Measurements from ENCODE around the gene SFXN1. TPM values are rescaled to one million over a fixed set of nuclear protein-coding genes. Genes with fewer than 3 reads are reported as not detected.
"Not testable (repeated sequence)": the region's sequence is repeated elsewhere in the genome, so short reads cannot be mapped to it uniquely, and the experiment has no call there.

Gene SFXN1
- total RNA-seq, 1 donor from 2014 or later, result 89.4 TPM

GRCh38 chr5:175447571-175447970 is 30.8 kb upstream of the SFXN1 start:
- Mint-ChIP-seq H3K9me3 (ENCODE audit: unreplicated experiment) (no peaks in the 10 kb centered on the region), H3K27me3 (ENCODE audit: low read depth, unreplicated experiment) (peaks cover 50% of the 10 kb centered on the region), H3K36me3 (ENCODE audit: low read depth, unreplicated experiment) (peaks cover 2% of the 10 kb centered on the region), H3K4me1 (ENCODE audit: low read depth, unreplicated experiment) (no peaks in the 10 kb centered on the region), H3K4me3 (ENCODE audit: unreplicated experiment) (no peak overlapping the region), H3K27ac (ENCODE audit: unreplicated experiment) (no peak overlapping the region)
- Histone ChIP-seq H3K9ac (ENCODE audit: low read length) (no peak overlapping the region), H3K4me3 (ENCODE audit: insufficient read depth, low read depth, low read length) (no peak overlapping the region), H4K20me1 (ENCODE audit: insufficient read depth, low read length) (no peaks in the 10 kb centered on the region), H3K27me3 (ENCODE audit: insufficient read depth, low read length) (peaks cover 40% of the 10 kb centered on the region), H3K9me3 (ENCODE audit: insufficient read depth, low read depth, low read length) (no peaks in the 10 kb centered on the region), H3K36me3 (ENCODE audit: insufficient read depth, low read length) (no peaks in the 10 kb centered on the region), H3K4me1 (ENCODE audit: insufficient read depth, low read length) (peaks cover 4% of the 10 kb centered on the region), H3K4me2 (ENCODE audit: low read length) (no peak overlapping the region), H3K27ac (ENCODE audit: low read depth, low read length) (no peak overlapping the region), H2AFZ (ENCODE audit: low read depth, low read length) (no peak overlapping the region), H3K79me2 (ENCODE audit: insufficient read depth, low read length) (no peaks in the 10 kb centered on the region)
- FAIRE-seq (no peak), DNase-seq (ENCODE audit: low read depth) (no peak)
- TF ChIP-seq EZH2 (IDR thresholded peaks at IDR 0.05; ENCODE audit: insufficient read depth, low read length) (no peak), CTCF (IDR thresholded peaks at IDR 0.05; ENCODE audit: insufficient read depth, low read depth, low read length) (no peak)

GRCh38 chr5:175448276-175448675 is 30.1 kb upstream of the SFXN1 start:
- H4K20me1 ChIP-seq (ENCODE audit: insufficient read depth, low read length), result no peaks in the 10 kb centered on the region
- no peak overlapping the region for H3K9ac ChIP-seq (ENCODE audit: low read length)
- no peaks in the 10 kb centered on the region for H3K79me2 ChIP-seq (ENCODE audit: insufficient read depth, low read length)
- H3K4me1 Mint-ChIP-seq (ENCODE audit: low read depth, unreplicated experiment), result no peaks in the 10 kb centered on the region
- DNase-seq (ENCODE audit: low read depth) (no peak), FAIRE-seq (no peak)
- peaks cover 4% of the 10 kb centered on the region for H3K4me1 ChIP-seq (ENCODE audit: insufficient read depth, low read length)
- H3K36me3 Mint-ChIP-seq (ENCODE audit: low read depth, unreplicated experiment), result no peaks in the 10 kb centered on the region
- H3K4me2 ChIP-seq (ENCODE audit: low read length), result no peak overlapping the region
- H3K9me3 ChIP-seq (ENCODE audit: insufficient read depth, low read depth, low read length), result no peaks in the 10 kb centered on the region
- peaks cover 49% of the 10 kb centered on the region for H3K27me3 Mint-ChIP-seq (ENCODE audit: low read depth, unreplicated experiment)
- no peaks in the 10 kb centered on the region for H3K36me3 ChIP-seq (ENCODE audit: insufficient read depth, low read length)
- H3K27ac ChIP-seq (ENCODE audit: low read depth, low read length), result no peak overlapping the region
- H3K9me3 Mint-ChIP-seq (ENCODE audit: unreplicated experiment), result no peaks in the 10 kb centered on the region
- H3K4me3 Mint-ChIP-seq (ENCODE audit: unreplicated experiment), result no peak overlapping the region
- H3K27me3 ChIP-seq (ENCODE audit: insufficient read depth, low read length), result peaks cover 38% of the 10 kb centered on the region
- no peak for TF ChIP-seq EZH2 (IDR thresholded peaks at IDR 0.05; ENCODE audit: insufficient read depth, low read length)
- TF ChIP-seq CTCF (IDR thresholded peaks at IDR 0.05; ENCODE audit: insufficient read depth, low read depth, low read length), result no peak
- no peak overlapping the region for H3K4me3 ChIP-seq (ENCODE audit: insufficient read depth, low read depth, low read length)
- H2AFZ ChIP-seq (ENCODE audit: low read depth, low read length), result no peak overlapping the region
- no peak overlapping the region for H3K27ac Mint-ChIP-seq (ENCODE audit: unreplicated experiment)

- no peaks in the 10 kb centered on the region for H3K4me1 Mint-ChIP-seq (ENCODE audit: low read depth, unreplicated experiment)
- H3K27ac Mint-ChIP-seq (ENCODE audit: unreplicated experiment), result no peak overlapping the region
- H3K36me3 ChIP-seq (ENCODE audit: insufficient read depth, low read length), result no peaks in the 10 kb centered on the region
- H3K4me1 ChIP-seq (ENCODE audit: insufficient read depth, low read length), result no peaks in the 10 kb centered on the region
- H3K9me3 ChIP-seq (ENCODE audit: insufficient read depth, low read depth, low read length), result no peaks in the 10 kb centered on the region
- no peak overlapping the region for H3K27ac ChIP-seq (ENCODE audit: low read depth, low read length)
- peaks cover 36% of the 10 kb centered on the region for H3K27me3 Mint-ChIP-seq (ENCODE audit: low read depth, unreplicated experiment)
- H3K9ac ChIP-seq (ENCODE audit: low read length), result no peak overlapping the region
- DNase-seq (ENCODE audit: low read depth) (no peak), FAIRE-seq (no peak)
- H3K27me3 ChIP-seq (ENCODE audit: insufficient read depth, low read length), result peaks cover 23% of the 10 kb centered on the region
- H3K9me3 Mint-ChIP-seq (ENCODE audit: unreplicated experiment), result no peaks in the 10 kb centered on the region
- no peak overlapping the region for H3K4me3 Mint-ChIP-seq (ENCODE audit: unreplicated experiment)
- no peaks in the 10 kb centered on the region for H4K20me1 ChIP-seq (ENCODE audit: insufficient read depth, low read length)
- H3K36me3 Mint-ChIP-seq (ENCODE audit: low read depth, unreplicated experiment), result no peaks in the 10 kb centered on the region
- H3K4me2 ChIP-seq (ENCODE audit: low read length), result no peak overlapping the region
- no peaks in the 10 kb centered on the region for H3K79me2 ChIP-seq (ENCODE audit: insufficient read depth, low read length)
- no peak for TF ChIP-seq CTCF (IDR thresholded peaks at IDR 0.05; ENCODE audit: insufficient read depth, low read depth, low read length)
- no peak for TF ChIP-seq EZH2 (IDR thresholded peaks at IDR 0.05; ENCODE audit: insufficient read depth, low read length)
- no peak overlapping the region for H2AFZ ChIP-seq (ENCODE audit: low read depth, low read length)
- H3K4me3 ChIP-seq (ENCODE audit: insufficient read depth, low read depth, low read length), result no peak overlapping the region
Observed at GRCh38 chr5:175452166-175452565, 26.2 kb upstream of the SFXN1 start.

GRCh38 chr5:175454338-175454737 is 24.0 kb upstream of the SFXN1 start:
- not testable (repeated sequence) for H3K27ac Mint-ChIP-seq (ENCODE audit: unreplicated experiment); H3K27ac ChIP-seq (ENCODE audit: low read depth, low read length); H3K4me3 Mint-ChIP-seq (ENCODE audit: unreplicated experiment); H3K4me2 ChIP-seq (ENCODE audit: low read length); H3K79me2 ChIP-seq (ENCODE audit: insufficient read depth, low read length); FAIRE-seq; H3K36me3 Mint-ChIP-seq (ENCODE audit: low read depth, unreplicated experiment); H2AFZ ChIP-seq (ENCODE audit: low read depth, low read length); H3K9ac ChIP-seq (ENCODE audit: low read length); H3K4me1 ChIP-seq (ENCODE audit: insufficient read depth, low read length); DNase-seq (ENCODE audit: low read depth); H3K4me3 ChIP-seq (ENCODE audit: insufficient read depth, low read depth, low read length); H3K9me3 ChIP-seq (ENCODE audit: insufficient read depth, low read depth, low read length); H3K4me1 Mint-ChIP-seq (ENCODE audit: low read depth, unreplicated experiment); H4K20me1 ChIP-seq (ENCODE audit: insufficient read depth, low read length); H3K9me3 Mint-ChIP-seq (ENCODE audit: unreplicated experiment); H3K36me3 ChIP-seq (ENCODE audit: insufficient read depth, low read length)
- peaks cover 26% of the 10 kb centered on the region for H3K27me3 Mint-ChIP-seq (ENCODE audit: low read depth, unreplicated experiment)
- peaks cover 13% of the 10 kb centered on the region for H3K27me3 ChIP-seq (ENCODE audit: insufficient read depth, low read length)
